Posterior cingulate gyrus (tissue), 11 donors: ENCODE results near the gene DOK3.

Source experiments
- DNase-seq, 10 donors: peaks; one replicate each; pipeline versions ENCODE4 v3.0.0 to v3.0.0-alpha.2; 2020 to 2021; ENCODE audit warnings: mixed read lengths in 3 of 10
- intact Hi-C: fragments of 100-400 bp; cut with DNase I; formaldehyde crosslinking; loops from one replicate; pipeline ENCODE4 v1.15.1; 2023

Gene DOK3, protein sequence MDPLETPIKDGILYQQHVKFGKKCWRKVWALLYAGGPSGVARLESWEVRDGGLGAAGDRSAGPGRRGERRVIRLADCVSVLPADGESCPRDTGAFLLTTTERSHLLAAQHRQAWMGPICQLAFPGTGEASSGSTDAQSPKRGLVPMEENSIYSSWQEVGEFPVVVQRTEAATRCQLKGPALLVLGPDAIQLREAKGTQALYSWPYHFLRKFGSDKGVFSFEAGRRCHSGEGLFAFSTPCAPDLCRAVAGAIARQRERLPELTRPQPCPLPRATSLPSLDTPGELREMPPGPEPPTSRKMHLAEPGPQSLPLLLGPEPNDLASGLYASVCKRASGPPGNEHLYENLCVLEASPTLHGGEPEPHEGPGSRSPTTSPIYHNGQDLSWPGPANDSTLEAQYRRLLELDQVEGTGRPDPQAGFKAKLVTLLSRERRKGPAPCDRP

GRCh38 chr5:177509381-177509951, at the start of gene DOK3:
Gene DOK3, minus strand, starts transcription at chr5:177509826. Its CDS starts 286 bp downstream, at chr5:177509540.
- no peak for DNase-seq

DNA sequence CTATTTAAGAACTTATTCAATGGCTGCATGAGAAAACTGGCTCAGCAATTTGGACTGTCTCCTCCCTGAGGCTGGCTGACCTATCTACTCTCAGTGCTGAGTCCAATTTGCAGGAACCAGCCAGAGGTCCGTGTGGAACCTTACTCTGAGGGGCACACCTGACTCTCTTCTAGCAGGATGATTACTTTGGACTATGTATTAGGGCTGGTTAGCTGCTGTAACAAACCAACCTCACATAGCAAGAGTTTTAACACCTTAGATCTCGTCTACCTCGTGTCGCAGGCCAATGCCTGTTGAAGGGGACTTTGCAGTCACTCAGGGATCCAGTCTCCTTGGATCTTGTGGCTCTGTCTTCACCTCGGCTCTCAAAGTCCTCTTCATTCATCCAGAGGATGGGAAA, 48.2 kb upstream of the DOK3 start:
- DNase-seq = no peak
- intact Hi-C loops = no loop called here

More at GRCh38 chr5:177509381-177509951, at the start of gene DOK3:
- intact Hi-C loops = no loop called here

- intact Hi-C loops = no loop called here
Measured at GRCh38 chr5:177557041-177557647, 47.5 kb upstream of the DOK3 start.

GRCh38 chr5:177555665-177556064, 46.0 kb upstream of the DOK3 start:
- intact Hi-C loops = loop anchor here (2.0 kb wide), 1 partner anchor 39 kb away; the partner anchor contains the start of gene DDX41
- peak in 1 of 10 donors; percentile 26 for DNase-seq

More at GRCh38 chr5:177557041-177557647, 47.5 kb upstream of the DOK3 start:
- no peak for DNase-seq

DNA sequence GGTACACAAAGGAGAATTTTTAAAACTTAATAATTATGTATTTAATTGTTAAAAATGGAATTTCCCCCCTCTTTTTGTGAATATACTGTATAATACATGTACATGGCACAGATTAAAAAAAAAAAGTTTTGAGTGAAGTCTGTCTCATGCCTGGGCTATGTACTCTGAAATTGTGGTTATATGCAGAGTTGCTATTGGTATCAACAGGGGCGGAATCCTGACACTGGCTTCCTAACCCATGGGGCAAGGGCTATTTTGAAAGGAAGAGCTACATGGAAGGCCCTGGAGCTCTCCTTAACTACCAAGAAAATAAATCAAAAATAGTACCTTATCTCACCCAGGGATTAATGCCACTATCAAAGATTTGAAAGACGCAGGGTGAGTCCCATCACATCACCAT, 45.6 kb upstream of the DOK3 start:
- intact Hi-C loops = loop anchor here (2.0 kb wide), 1 partner anchor 38 kb away; the partner anchor contains the start of gene DDX41
- DNase-seq = peak in 1 of 10 donors; percentile 8

DNA sequence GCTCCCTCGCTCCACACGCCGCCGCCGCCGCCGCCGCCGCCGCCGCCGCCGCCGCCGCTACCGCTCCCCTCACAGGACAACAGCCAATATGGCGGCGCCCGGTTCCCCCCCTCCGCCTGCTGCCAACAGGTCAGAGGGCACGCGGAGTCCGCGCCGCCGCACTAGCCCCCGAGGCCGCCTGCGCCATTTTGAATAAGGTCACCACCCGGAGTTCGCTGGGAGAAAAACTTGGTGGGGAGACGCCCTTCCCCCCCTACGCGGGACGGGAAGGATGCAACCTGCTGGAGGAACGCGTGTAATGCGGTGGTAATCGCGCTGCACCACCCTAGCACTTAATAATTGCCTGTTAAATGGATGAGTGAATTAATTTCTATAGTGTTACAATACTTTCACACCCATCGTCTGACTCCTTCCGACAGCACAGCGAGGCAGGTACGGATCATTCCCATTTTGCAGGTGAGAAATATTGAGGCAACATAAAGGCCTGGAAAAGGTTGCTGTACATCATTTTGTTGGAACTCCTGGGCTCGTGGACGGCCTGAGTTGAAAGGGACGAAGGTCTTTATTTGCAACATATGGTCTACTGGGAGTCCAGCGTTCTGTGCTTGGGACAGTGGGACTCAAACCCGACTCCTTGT, 45.0 kb upstream of the DOK3 start, which contains the start of gene FAM193B:
Gene FAM193B (minus strand): TSS at position 90 of the 638 bp plus-strand sequence. CDS start 105 bp downstream, outside the sequence.
- peak; percentile 90 to 99 (median 95) for DNase-seq
- intact Hi-C loops = loop anchor here (2.0 kb wide), 1 partner anchor 38 kb away; the partner anchor contains the start of gene DDX41

GRCh38 chr5:177553671-177554429, 44.2 kb upstream of the DOK3 start:
- intact Hi-C loops = loop anchor here (2.0 kb wide), 2 partner anchors 37 to 39 kb away; partner anchors contain the start of genes DDX41 and TMED9
- peak; percentile 22 to 91 (median 40) for DNase-seq

DNA sequence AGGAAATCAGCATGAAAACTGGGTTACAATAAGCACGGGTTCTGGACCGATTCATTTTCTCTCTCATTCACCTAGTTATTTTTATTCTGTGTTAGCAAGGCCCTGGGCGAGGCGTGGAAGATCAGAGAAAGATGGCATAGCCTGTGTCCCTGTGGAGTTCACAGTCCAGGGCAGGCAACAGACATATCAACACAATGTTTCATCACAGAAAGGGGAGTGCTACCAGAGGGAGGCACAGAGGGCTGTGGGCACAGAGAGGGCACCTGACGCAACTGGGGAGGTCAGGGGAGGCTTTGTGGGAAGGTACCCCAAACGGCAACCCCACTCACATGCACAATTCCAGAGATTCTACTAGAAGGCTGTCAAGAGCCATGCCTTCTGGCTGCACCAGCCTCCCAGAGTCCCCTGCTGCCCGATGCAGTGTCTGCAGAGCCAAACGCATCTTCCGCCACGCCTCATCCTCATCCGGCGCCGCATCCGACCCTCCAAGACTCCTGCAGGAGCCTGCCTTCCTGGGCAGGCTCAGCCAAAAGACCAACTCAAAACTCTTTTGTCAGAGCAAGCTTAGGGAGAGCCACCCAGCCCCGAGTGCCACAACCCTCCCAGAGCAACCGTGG, 43.3 kb upstream of the DOK3 start:
- intact Hi-C loops = loop anchor here (2.0 kb wide), 1 partner anchor 40 kb away; the partner anchor contains the start of gene TMED9
- DNase-seq = peak in 8 of 10 donors; percentile 23 to 88 (median 51)

- intact Hi-C loops = no loop called here
- no peak for DNase-seq
Measured at GRCh38 chr5:177550122-177550521, 40.5 kb upstream of the DOK3 start.

DNA sequence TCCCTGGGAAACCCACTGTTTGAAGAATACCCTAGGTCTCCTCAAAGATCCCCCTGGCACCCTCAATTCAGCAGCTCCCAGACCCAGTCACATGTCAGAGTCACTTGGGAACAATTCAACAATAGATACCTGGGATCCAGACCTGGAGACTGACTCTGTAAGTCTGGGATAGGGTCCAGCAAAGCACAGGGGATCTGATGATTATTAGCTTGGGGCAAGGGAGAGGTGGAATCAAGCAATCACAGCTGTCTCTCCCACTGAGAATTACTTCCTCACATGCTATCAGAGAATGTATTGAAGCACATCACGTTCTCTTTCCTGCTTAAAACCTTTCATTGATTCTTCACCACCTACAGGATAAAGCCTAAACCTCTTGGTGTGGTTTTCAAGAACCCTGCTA, 38.9 kb upstream of the DOK3 start:
- intact Hi-C loops = no loop called here
- no peak for DNase-seq

- peak in 3 of 10 donors; percentile 47 to 76 (median 73) for DNase-seq
- intact Hi-C loops = no loop called here
Measured at GRCh38 chr5:177547736-177548135, 38.1 kb upstream of the DOK3 start.

- DNase-seq = peak in 1 of 10 donors; percentile 5
- intact Hi-C loops = no loop called here
Measured at GRCh38 chr5:177546258-177546741, 36.7 kb upstream of the DOK3 start.

GRCh38 chr5:177545487-177546257, 36.0 kb upstream of the DOK3 start:
- intact Hi-C loops = no loop called here
- DNase-seq = no peak

- intact Hi-C loops = no loop called here
- peak in 1 of 10 donors; percentile 12 for DNase-seq
Measured at GRCh38 chr5:177542816-177543465, 33.3 kb upstream of the DOK3 start.

- DNase-seq = peak in 1 of 10 donors; percentile 61
- intact Hi-C loops = no loop called here
Measured at GRCh38 chr5:177540438-177540837, 30.8 kb upstream of the DOK3 start.

DNA sequence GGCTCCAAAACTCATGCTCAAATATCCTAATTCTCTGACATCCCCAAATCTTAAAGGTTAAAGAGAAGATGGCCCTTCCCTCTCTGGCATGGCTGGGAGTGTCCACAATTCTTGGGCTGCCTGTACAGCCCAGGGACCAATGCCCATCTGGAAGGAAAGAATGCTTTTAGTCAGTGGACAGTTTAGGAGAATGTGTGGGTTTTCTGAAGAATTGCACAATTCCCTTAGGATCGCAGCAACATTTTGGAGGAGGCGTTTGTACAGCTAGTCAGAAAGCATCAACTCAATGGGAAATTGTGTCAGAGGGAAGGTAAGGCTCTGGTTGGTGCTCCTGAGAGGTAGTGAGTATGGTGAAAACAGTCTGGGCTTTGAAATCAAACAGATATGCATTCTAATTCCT, 29.8 kb upstream of the DOK3 start:
- intact Hi-C loops = no loop called here
- DNase-seq = no peak

DNA sequence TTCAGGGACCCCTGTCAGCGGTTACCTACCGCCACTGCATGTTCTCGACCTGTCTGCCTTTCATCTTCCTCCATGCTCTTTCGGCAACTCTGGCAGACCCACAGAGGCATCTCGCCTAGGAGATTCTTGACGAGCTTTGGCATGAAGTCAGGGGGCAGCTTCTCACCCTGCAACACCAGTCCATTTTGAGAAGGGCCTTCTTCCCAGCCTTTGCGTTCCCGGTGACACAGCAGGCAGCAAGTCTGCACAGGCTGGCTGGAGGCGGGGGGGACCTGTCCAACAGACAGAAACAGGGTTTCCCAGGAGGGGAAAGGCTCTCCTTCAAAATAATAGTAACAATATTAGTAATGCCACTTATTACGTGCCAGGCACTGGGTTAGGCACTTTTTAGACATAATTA, 29.2 kb upstream of the DOK3 start:
- intact Hi-C loops = no loop called here
- peak in 1 of 10 donors; percentile 50 for DNase-seq
